Measurements from ENCODE around the gene BRPF3. TPM values are rescaled to one million over a fixed set of nuclear protein-coding genes. Genes with fewer than 3 reads are reported as not detected.
A peak's percentile ranks its signal among the peaks of the same experiment; 100 is the strongest.

BRPF3 gene
- total RNA-seq, 1 donor from 2014 or later: 32.0 TPM

- Histone ChIP-seq H3K4me3 (no peak overlapping the region), H3K27me3 (ENCODE audit: low read depth) (no peaks in the 10 kb centered on the region), H3K9me3 (no peaks in the 10 kb centered on the region), H3K4me1 (no peaks in the 10 kb centered on the region), H3K27ac (no peak overlapping the region), H3K36me3 (no peaks in the 10 kb centered on the region)
- TF ChIP-seq CTCF (IDR thresholded peaks at IDR 0.05): no peak
- intact Hi-C loops (cut with DNase I): no loop called here
- ATAC-seq (no peak), DNase-seq (no peak)
Observed at GRCh38 chr6:36242161-36242560, 45.6 kb downstream of the BRPF3 start.

DNA sequence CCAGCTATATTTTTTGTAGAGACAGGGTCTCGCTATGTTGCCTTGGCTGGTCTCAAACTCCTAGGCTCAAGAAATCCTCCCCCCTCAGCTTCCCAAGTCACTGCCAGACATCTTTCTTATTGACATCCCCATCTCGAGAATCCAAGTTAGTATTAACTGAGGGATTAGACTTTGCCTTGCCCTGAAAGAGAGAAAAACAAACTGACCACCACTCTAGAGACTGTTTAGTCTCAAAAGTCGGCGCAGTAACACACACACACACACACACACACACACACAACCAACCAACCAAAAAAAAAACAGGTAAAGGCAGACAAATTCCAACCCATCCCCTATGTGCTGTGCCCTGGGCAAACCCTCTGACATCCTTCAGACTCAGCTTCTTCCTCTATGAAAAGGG lies 46.1 kb downstream of the BRPF3 start:
- no peaks in the 10 kb centered on the region for H3K27me3 ChIP-seq (ENCODE audit: low read depth)
- no peak for TF ChIP-seq CTCF (IDR thresholded peaks at IDR 0.05)
- intact Hi-C loops (cut with DNase I): no loop called here
- H3K9me3 ChIP-seq: no peaks in the 10 kb centered on the region
- ATAC-seq: no peak
- DNase-seq: no peak
- H3K27ac ChIP-seq: no peak overlapping the region
- no peaks in the 10 kb centered on the region for H3K36me3 ChIP-seq
- no peak overlapping the region for H3K4me3 ChIP-seq
- no peaks in the 10 kb centered on the region for H3K4me1 ChIP-seq

DNA sequence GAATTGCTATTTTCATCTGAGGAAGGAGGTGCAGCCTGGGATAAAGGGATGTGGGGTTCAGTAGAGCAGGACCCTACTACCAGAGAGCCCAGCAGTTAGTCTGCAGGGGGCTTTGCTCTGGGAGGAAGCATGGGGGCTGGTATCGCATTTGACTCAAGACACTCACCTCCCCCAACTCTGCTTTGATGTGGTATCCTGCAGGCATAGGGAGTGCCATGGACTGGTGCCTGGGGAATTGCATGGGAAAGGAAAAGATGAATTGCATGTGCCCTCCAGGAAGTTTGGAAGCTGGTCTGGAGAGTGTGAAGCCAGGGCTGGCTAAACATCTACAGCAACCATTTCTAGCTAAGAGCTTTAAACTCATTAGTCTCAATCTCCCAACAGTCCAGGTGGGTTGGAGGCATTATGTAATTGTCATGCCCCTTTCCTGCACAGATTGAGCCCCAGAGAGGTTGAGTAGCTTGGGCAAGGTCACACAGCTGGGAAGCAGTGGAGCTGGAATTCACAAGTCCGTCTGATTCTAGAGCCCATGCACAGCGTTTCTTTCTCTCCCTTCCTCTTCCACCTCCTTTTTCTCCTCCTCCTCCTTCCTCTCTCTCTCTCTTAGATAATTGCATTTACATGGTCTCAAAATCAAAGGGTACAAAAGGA lies 47.1 kb downstream of the BRPF3 start:
- no peak overlapping the region for H3K27ac ChIP-seq
- H3K4me1 ChIP-seq: peaks cover 9% of the 10 kb centered on the region
- no peaks in the 10 kb centered on the region for H3K9me3 ChIP-seq
- no peaks in the 10 kb centered on the region for H3K36me3 ChIP-seq
- H3K4me3 ChIP-seq: no peak overlapping the region
- TF ChIP-seq CTCF (IDR thresholded peaks at IDR 0.05): no peak
- ATAC-seq (no peak), DNase-seq (no peak)
- intact Hi-C loops (cut with DNase I): no loop called here
- no peaks in the 10 kb centered on the region for H3K27me3 ChIP-seq (ENCODE audit: low read depth)

- Histone ChIP-seq H3K9me3 (no peaks in the 10 kb centered on the region), H3K4me3 (no peak overlapping the region), H3K36me3 (no peaks in the 10 kb centered on the region), H3K27me3 (ENCODE audit: low read depth) (no peaks in the 10 kb centered on the region), H3K27ac (no peak overlapping the region), H3K4me1 (peaks cover 9% of the 10 kb centered on the region)
- DNase-seq (no peak), ATAC-seq (no peak)
- no peak for TF ChIP-seq CTCF (IDR thresholded peaks at IDR 0.05)
- intact Hi-C loops (cut with DNase I): no loop called here
Observed at GRCh38 chr6:36244641-36245280, 48.2 kb downstream of the BRPF3 start.

- DNase-seq (no peak), ATAC-seq (peak; percentile 7 to 18)
- no peaks in the 10 kb centered on the region for H3K9me3 ChIP-seq
- no peaks in the 10 kb centered on the region for H3K27me3 ChIP-seq (ENCODE audit: low read depth)
- no peak overlapping the region for H3K4me3 ChIP-seq
- H3K36me3 ChIP-seq: no peaks in the 10 kb centered on the region
- peaks cover 9% of the 10 kb centered on the region for H3K4me1 ChIP-seq
- no peak for TF ChIP-seq CTCF (IDR thresholded peaks at IDR 0.05)
- no peak overlapping the region for H3K27ac ChIP-seq
- intact Hi-C loops (cut with DNase I): no loop called here
Observed at GRCh38 chr6:36245572-36246061, 49.1 kb downstream of the BRPF3 start.

Measured in lower lobe of right lung (tissue), 2 donors.